ENCODE measurements around the gene HS2ST1.

The HS2ST1 gene

GRCh38 chr1:87129606-87130005 lies 215.2 kb downstream of the HS2ST1 start:
- Histone ChIP-seq H3K9me3 (ENCODE audit: control insufficient read depth, insufficient read depth, low read depth, low read length) (no peaks in the 10 kb centered on the region), H3K27ac (ENCODE audit: extremely low read depth, low read depth, low read length) (no peak overlapping the region), H3K4me1 (ENCODE audit: control insufficient read depth, insufficient read depth, low read length) (no peaks in the 10 kb centered on the region), H3K4me3 (ENCODE audit: low read depth, low read length) (no peak overlapping the region), H3K36me3 (ENCODE audit: control insufficient read depth in 2 of 2, insufficient read depth in 1 of 2, low read length in 2 of 2) (no peaks in the 10 kb centered on the region)
- CTCF ChIA-PET: no interaction called here
- TF ChIP-seq ZEB2 (tag by site-specific recombination; IDR thresholded peaks at IDR 0.05): no peak
- no peak for TF ChIP-seq ZNF629 (tag by site-specific recombination; IDR thresholded peaks at IDR 0.05)
- no peak for TF ChIP-seq YY1 (tag by site-specific recombination; IDR thresholded peaks at IDR 0.05)
- no peak for TF ChIP-seq ZNF24 (tag by site-specific recombination; IDR thresholded peaks at IDR 0.05)
- TF ChIP-seq SP7 (tag by site-specific recombination; IDR thresholded peaks at IDR 0.05): no peak
- POLR2A ChIA-PET: no interaction called here

GRCh38 chr1:87130438-87130837 lies 216.0 kb downstream of the HS2ST1 start:
- Histone ChIP-seq H3K27ac (ENCODE audit: extremely low read depth, low read depth, low read length) (no peak overlapping the region), H3K4me3 (ENCODE audit: low read depth, low read length) (no peak overlapping the region), H3K4me1 (ENCODE audit: control insufficient read depth, insufficient read depth, low read length) (no peaks in the 10 kb centered on the region), H3K36me3 (ENCODE audit: control insufficient read depth in 2 of 2, insufficient read depth in 1 of 2, low read length in 2 of 2) (no peaks in the 10 kb centered on the region), H3K9me3 (ENCODE audit: control insufficient read depth, insufficient read depth, low read depth, low read length) (no peaks in the 10 kb centered on the region)
- ChIA-PET CTCF (interaction anchor here (0.6 to 1.5 kb wide), 4 partner anchors 10 to 1464 kb away, joined by 3 to 6 read pairs (median 3); no protein-coding TSS in a partner anchor), POLR2A (no interaction called here)
- no peak for TF ChIP-seq ZNF133 (tag by site-specific recombination; IDR thresholded peaks at IDR 0.05)

GRCh38 chr1:87131809-87132283 lies 217.4 kb downstream of the HS2ST1 start:
- ChIA-PET POLR2A (no interaction called here), CTCF (interaction anchor here (0.5 to 1.5 kb wide), 10 partner anchors 12 to 1908 kb away, joined by 3 to 6 read pairs (median 3); no protein-coding TSS in a partner anchor)
- Histone ChIP-seq H3K4me1 (ENCODE audit: control insufficient read depth, insufficient read depth, low read length) (no peaks in the 10 kb centered on the region), H3K36me3 (ENCODE audit: control insufficient read depth in 2 of 2, insufficient read depth in 1 of 2, low read length in 2 of 2) (no peaks in the 10 kb centered on the region), H3K27ac (ENCODE audit: extremely low read depth, low read depth, low read length) (no peak overlapping the region; the same call in 1 of the 2 replicates), H3K4me3 (ENCODE audit: low read depth, low read length) (peak overlapping the region; percentile 37), H3K9me3 (ENCODE audit: control insufficient read depth, insufficient read depth, low read depth, low read length) (no peaks in the 10 kb centered on the region)
- TF ChIP-seq ZBTB21 (tag by site-specific recombination; IDR thresholded peaks at IDR 0.05) (no peak), ZNF16 (tag by site-specific recombination; IDR thresholded peaks at IDR 0.05; ENCODE audit: low read depth) (no peak), ZFP3 (tag by site-specific recombination; IDR thresholded peaks at IDR 0.05; ENCODE audit: low read depth) (no peak), SCRT2 (tag by site-specific recombination; IDR thresholded peaks at IDR 0.05) (no peak), ZFHX2 (tag by site-specific recombination; conservative IDR thresholded peaks at IDR 0.05) (no peak), RBAK (tag by site-specific recombination; IDR thresholded peaks at IDR 0.05) (no peak), MYNN (tag by site-specific recombination; IDR thresholded peaks at IDR 0.05; ENCODE audit: borderline replicate concordance) (no peak), ZNF341 (tag by site-specific recombination; IDR thresholded peaks at IDR 0.05; ENCODE audit: low read depth) (no peak), ZNF37A (tag by site-specific recombination; IDR thresholded peaks at IDR 0.05) (no peak), ZNF114 (tag by site-specific recombination; IDR thresholded peaks at IDR 0.05) (no peak), ZNF169 (tag by site-specific recombination; IDR thresholded peaks at IDR 0.05) (no peak), ZNF121 (tag by site-specific recombination; IDR thresholded peaks at IDR 0.05) (no peak), SALL2 (tag by site-specific recombination; IDR thresholded peaks at IDR 0.05; ENCODE audit: borderline replicate concordance) (no peak), ZNF530 (tag by site-specific recombination; IDR thresholded peaks at IDR 0.05; ENCODE audit: low read depth) (no peak), ZNF660 (tag by site-specific recombination; IDR thresholded peaks at IDR 0.05) (no peak), ZBTB1 (tag by site-specific recombination; IDR thresholded peaks at IDR 0.05) (no peak), HOXD13 (CRISPR knock-in tag; IDR thresholded peaks at IDR 0.05; ENCODE audit: borderline replicate concordance) (no peak), SP7 (tag by site-specific recombination; IDR thresholded peaks at IDR 0.05) (0 out of 2 replicates have a peak, but pooled peaks have one; percentile 12), ZBTB6 (tag by site-specific recombination; IDR thresholded peaks at IDR 0.05) (no peak), ZNF558 (tag by site-specific recombination; IDR thresholded peaks at IDR 0.05) (no peak), ZNF837 (tag by site-specific recombination; IDR thresholded peaks at IDR 0.05) (no peak), ZNF146 (tag by site-specific recombination; IDR thresholded peaks at IDR 0.05) (no peak), ZNF707 (tag by site-specific recombination; IDR thresholded peaks at IDR 0.05) (no peak), ZNF311 (tag by site-specific recombination; IDR thresholded peaks at IDR 0.05; ENCODE audit: borderline replicate concordance) (no peak)
- TF ChIP-seq, protein P1, sequence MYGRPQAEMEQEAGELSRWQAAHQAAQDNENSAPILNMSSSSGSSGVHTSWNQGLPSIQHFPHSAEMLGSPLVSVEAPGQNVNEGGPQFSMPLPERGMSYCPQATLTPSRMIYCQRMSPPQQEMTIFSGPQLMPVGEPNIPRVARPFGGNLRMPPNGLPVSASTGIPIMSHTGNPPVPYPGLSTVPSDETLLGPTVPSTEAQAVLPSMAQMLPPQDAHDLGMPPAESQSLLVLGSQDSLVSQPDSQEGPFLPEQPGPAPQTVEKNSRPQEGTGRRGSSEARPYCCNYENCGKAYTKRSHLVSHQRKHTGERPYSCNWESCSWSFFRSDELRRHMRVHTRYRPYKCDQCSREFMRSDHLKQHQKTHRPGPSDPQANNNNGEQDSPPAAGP (tag by site-specific recombination; IDR thresholded peaks at IDR 0.05): no peak
- TF ChIP-seq, protein P2, sequence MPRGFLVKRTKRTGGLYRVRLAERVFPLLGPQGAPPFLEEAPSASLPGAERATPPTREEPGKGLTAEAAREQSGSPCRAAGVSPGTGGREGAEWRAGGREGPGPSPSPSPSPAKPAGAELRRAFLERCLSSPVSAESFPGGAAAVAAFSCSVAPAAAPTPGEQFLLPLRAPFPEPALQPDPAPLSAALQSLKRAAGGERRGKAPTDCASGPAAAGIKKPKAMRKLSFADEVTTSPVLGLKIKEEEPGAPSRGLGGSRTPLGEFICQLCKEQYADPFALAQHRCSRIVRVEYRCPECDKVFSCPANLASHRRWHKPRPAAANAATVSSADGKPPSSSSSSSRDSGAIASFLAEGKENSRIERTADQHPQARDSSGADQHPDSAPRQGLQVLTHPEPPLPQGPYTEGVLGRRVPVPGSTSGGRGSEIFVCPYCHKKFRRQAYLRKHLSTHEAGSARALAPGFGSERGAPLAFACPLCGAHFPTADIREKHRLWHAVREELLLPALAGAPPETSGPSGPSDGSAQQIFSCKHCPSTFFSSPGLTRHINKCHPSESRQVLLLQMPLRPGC (tag by site-specific recombination; IDR thresholded peaks at IDR 0.05): 0 out of 2 replicates have a peak, but pooled peaks have one; percentile 25
